Parathyroid adenoma (tissue), 2 donors: Measurements from ENCODE around the gene HIPK4.
A peak's percentile ranks its signal among the peaks of the same experiment; 100 is the strongest.

Experiments used
- H2AFZ ChIP-seq: fragments of 300-600 bp; sonication (generic); one replicate; pipeline ENCODE4 v1.7.0; 2017; ENCODE audit warnings: antibody characterized with exemption, mild to moderate bottlenecking
- H3K27ac ChIP-seq: fragments of 300-600 bp; sonication (generic); one replicate; pipeline ENCODE4 v1.7.0; 2017
- H3K27me3 ChIP-seq: fragments of 300-600 bp; sonication (generic); one replicate; pipeline ENCODE4 v1.7.0; 2017; ENCODE audit warnings: low read length; ENCODE audit not compliant: control insufficient read depth, insufficient read depth
- H3K36me3 ChIP-seq: fragments of 300-600 bp; sonication (generic); one replicate; pipeline ENCODE4 v1.7.0; 2017; ENCODE audit warnings: low read length; ENCODE audit not compliant: control insufficient read depth, insufficient read depth
- H3K4me1 ChIP-seq: fragments of 300-600 bp; sonication (generic); one replicate; pipeline ENCODE4 v1.7.0; 2017; ENCODE audit warnings: control low read depth
- H3K4me2 ChIP-seq: fragments of 300-600 bp; sonication (generic); one replicate; pipeline ENCODE4 v1.7.0; 2017; ENCODE audit warnings: low read length
- H3K4me3 ChIP-seq: fragments of 300-600 bp; sonication (generic); one replicate; pipeline ENCODE4 v1.7.0; 2017; ENCODE audit warnings: low read depth, low read length
- H3K79me2 ChIP-seq: fragments of 300-600 bp; sonication (generic); one replicate; pipeline ENCODE4 v1.7.0; 2017; ENCODE audit warnings: control low read depth
- H3K9ac ChIP-seq: fragments of 300-600 bp; sonication (generic); one replicate; pipeline ENCODE4 v1.7.0; 2017; ENCODE audit warnings: mild to moderate bottlenecking
- H3K9me3 ChIP-seq: fragments of 300-600 bp; sonication (generic); one replicate; pipeline ENCODE4 v1.7.0; 2017; ENCODE audit warnings: low read length; ENCODE audit not compliant: control insufficient read depth
- TF ChIP-seq, protein P1 (sequence below): fragments of 300-600 bp; sonication (generic); IDR thresholded peaks from one replicate; pipeline ENCODE4 v1.7.0; 2017; ENCODE audit warnings: antibody characterized with exemption, mild to moderate bottlenecking
- donor health status: primary hyperparathyroidism.

HIPK4 gene

DNA sequence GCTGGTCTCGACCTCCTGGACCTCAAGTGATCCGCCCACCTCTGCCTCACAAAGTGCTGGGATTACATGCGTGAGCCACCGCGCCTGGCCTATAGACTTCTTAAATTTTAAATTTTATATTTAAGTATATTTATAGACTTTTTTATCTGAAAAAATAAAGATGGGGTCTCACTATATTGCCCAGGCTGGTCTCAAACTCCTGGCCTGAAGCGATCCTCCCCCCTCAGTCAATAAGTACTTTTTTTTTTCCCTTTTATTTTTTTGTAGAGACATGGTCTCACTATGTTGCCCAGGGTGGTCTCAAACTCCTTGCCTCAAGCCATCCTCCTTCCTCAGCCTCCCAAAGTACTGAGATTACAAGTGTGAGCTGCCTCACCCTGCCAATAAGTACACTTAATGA, 34.0 kb upstream of the HIPK4 start:
- Histone ChIP-seq H3K27ac (no peak overlapping the region), H3K4me3 (no peak overlapping the region)

DNA sequence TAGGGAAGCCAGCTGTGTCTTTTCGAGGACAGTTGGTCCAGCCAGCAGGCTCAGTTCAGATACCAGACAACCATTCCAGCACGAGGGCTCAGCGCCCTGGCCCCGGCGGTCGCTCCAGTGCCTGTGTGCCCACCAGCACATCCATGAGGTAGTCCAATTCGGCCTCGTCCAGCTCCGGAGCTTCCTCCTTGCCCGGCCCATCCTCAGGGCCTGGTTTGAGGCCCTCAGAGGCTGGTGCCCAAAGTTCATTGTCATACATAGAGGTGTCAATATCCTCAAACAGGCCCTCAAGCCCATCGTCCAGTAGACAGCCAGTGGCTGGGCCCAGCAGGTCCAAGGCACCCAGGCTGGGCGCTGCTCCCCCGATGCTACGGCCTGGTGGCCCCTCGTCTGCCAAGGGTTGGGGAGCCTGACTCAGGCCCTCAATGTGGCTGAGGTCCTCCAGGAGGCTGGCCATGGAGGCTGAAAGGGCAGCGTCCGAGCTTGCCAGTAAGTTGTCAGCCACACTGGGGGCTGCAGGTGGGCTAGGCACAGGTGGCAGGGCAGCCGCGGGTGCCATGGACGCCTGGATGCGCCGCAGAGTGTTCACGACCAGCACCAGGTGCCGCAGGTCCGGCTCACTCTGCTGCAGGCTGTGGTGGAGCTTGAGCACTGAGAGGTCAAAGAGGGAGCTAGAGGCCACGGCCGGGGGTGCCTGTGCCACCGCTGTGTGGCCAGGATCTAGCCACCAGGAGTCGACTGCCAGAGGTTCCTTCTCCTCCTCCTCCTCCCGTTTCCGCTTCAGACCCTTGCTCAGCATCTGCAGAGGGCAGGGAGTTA, 33.0 kb upstream of the HIPK4 start:
- TF ChIP-seq, protein P1, sequence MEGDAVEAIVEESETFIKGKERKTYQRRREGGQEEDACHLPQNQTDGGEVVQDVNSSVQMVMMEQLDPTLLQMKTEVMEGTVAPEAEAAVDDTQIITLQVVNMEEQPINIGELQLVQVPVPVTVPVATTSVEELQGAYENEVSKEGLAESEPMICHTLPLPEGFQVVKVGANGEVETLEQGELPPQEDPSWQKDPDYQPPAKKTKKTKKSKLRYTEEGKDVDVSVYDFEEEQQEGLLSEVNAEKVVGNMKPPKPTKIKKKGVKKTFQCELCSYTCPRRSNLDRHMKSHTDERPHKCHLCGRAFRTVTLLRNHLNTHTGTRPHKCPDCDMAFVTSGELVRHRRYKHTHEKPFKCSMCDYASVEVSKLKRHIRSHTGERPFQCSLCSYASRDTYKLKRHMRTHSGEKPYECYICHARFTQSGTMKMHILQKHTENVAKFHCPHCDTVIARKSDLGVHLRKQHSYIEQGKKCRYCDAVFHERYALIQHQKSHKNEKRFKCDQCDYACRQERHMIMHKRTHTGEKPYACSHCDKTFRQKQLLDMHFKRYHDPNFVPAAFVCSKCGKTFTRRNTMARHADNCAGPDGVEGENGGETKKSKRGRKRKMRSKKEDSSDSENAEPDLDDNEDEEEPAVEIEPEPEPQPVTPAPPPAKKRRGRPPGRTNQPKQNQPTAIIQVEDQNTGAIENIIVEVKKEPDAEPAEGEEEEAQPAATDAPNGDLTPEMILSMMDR, result no peak
- Histone ChIP-seq H3K27ac (no peak overlapping the region), H3K4me2 (no peak overlapping the region), H3K4me3 (no peak overlapping the region), H3K27me3 (no peaks in the 10 kb centered on the region), H3K9ac (no peak overlapping the region), H3K36me3 (no peaks in the 10 kb centered on the region), H3K79me2 (peaks cover 8% of the 10 kb centered on the region), H2AFZ (no peak overlapping the region), H3K9me3 (no peaks in the 10 kb centered on the region), H3K4me1 (peaks cover 10% of the 10 kb centered on the region)

More for the DNA sequence above, 34.0 kb upstream of the HIPK4 start:
- H3K9me3 ChIP-seq, result no peaks in the 10 kb centered on the region
- H3K27me3 ChIP-seq, result no peaks in the 10 kb centered on the region
- H3K4me1 ChIP-seq, result peaks cover 10% of the 10 kb centered on the region
- H3K79me2 ChIP-seq, result peaks cover 8% of the 10 kb centered on the region
- H3K9ac ChIP-seq, result no peak overlapping the region
- no peaks in the 10 kb centered on the region for H3K36me3 ChIP-seq
- TF ChIP-seq, protein P1, result no peak
- H2AFZ ChIP-seq, result no peak overlapping the region
- H3K4me2 ChIP-seq, result no peak overlapping the region

DNA sequence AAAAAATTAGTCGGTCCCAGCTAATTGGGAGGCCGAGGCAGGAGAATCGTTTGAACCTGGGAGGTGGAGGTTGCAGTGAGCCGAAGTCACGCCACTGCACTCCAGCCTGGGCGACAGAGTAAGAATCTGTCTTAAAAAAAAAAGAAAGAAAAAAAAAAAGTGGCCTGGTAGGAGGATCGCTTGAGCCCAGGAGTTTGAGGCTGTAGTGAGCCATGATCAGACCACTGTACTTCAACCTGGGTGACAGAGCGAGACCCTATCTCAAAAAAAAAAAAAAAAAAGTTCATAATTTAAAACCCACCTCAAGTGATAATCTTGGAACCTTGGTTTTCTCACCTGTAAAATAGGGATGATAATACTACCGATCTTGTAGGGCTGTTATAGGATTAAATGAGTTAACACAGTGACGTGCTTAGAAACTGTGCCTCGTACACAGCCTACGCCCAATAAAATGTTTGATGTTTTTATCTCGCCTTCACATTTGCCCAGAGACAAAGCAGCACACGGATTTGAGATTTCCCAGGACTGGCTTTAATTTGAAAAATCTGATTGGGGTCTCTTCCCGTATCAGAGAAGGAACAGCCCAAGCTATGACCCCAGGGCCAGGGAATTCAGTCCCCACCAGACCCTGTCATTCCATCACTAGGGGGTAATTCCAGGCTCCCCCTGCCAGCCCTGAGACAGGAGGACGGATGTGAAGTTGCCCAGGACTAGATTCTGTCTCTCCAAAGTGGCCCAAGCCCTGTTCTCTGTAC, 32.2 kb upstream of the HIPK4 start:
- H3K27me3 ChIP-seq, result no peaks in the 10 kb centered on the region
- no peak overlapping the region for H3K4me3 ChIP-seq
- no peak overlapping the region for H3K4me2 ChIP-seq
- no peaks in the 10 kb centered on the region for H3K9me3 ChIP-seq
- no peak overlapping the region for H3K9ac ChIP-seq
- no peaks in the 10 kb centered on the region for H3K36me3 ChIP-seq
- TF ChIP-seq, protein P1, result no peak
- peak overlapping the region; percentile 100 for H3K27ac ChIP-seq
- no peak overlapping the region for H2AFZ ChIP-seq
- peaks cover 14% of the 10 kb centered on the region for H3K4me1 ChIP-seq
- H3K79me2 ChIP-seq, result peaks cover 8% of the 10 kb centered on the region

DNA sequence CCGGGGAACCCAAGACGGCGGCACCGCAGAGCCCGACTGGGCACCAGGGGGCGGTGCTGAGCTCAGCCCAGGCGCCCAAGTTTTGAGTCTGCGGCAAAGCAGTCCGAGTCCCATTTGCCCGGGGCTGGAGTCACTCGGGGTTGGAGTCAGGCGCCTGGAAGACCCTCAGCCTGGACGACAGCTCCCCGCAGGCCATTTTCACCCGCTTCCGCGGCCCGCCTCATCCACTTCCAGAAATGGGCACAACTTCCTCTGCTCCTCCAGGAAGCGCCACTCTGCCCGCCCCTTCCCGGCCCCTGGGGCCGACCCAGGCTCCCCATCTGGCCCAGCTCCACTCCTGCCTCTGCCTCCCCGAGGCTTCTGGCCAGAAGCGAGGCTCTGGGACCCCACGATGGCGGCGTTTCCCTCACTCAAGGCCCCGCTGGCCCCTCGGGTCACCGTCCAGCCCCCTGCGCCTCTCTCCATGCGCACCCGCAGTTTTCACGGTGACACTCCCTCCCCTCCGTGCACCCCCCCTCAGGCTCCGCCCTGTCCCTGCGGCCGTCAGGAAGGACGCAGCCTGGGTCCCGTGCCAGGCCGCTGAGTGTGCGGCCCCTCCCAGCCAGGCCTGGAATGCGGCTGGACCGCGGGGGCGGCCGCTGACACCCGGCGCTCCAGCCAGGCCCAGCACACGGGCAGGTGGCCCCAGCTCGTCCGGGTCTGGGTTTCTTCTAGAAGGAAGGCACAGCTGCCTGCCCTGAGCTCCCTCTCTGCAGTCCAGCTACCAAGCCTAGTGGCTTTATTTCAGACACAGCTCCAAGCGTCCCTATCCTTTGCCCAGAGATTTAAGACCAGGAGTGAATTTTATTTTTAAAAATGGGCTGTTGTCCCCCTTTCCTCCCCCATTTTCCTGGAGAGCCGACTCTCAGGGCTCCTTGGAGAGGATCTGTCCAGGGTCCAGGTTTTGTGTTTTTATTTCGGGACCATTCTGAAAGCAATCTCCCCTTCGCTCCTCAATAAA, 31.1 kb upstream of the HIPK4 start:
- Histone ChIP-seq H3K9me3 (no peaks in the 10 kb centered on the region), H3K4me3 (peak overlapping the region; percentile 82), H3K27ac (peak overlapping the region; percentile 100), H3K79me2 (peaks cover 8% of the 10 kb centered on the region), H3K27me3 (no peaks in the 10 kb centered on the region), H2AFZ (peak overlapping the region; percentile 98), H3K36me3 (no peaks in the 10 kb centered on the region), H3K4me2 (peak overlapping the region; percentile 99), H3K4me1 (peaks cover 23% of the 10 kb centered on the region), H3K9ac (peak overlapping the region; percentile 84)
- TF ChIP-seq, protein P1, result peak; percentile 92
